Rectal smooth muscle tissue (tissue), 1 donor: Measurements from ENCODE around the gene APOBEC3G.

Experiments
- H3K27ac ChIP-seq: one replicate; pipeline ENCODE4 v1.7.0; 2013; ENCODE audit warnings: low read depth, low read length, inconsistent platforms
- H3K27me3 ChIP-seq: one replicate; pipeline ENCODE4 v1.7.0; 2013; ENCODE audit warnings: low read length; ENCODE audit not compliant: control insufficient read depth, insufficient read depth
- H3K36me3 ChIP-seq: one replicate; pipeline ENCODE4 v1.7.0; 2013; ENCODE audit warnings: low read length; ENCODE audit not compliant: control insufficient read depth, insufficient read depth
- H3K4me1 ChIP-seq: one replicate; pipeline ENCODE4 v1.7.0; 2013; ENCODE audit warnings: low read length; ENCODE audit not compliant: control insufficient read depth, insufficient read depth
- H3K4me3 ChIP-seq: one replicate; pipeline ENCODE4 v1.7.0; 2013; ENCODE audit warnings: low read length
- H3K9ac ChIP-seq: one replicate; pipeline ENCODE4 v1.7.0; 2013; ENCODE audit warnings: low read length

The APOBEC3G gene

DNA sequence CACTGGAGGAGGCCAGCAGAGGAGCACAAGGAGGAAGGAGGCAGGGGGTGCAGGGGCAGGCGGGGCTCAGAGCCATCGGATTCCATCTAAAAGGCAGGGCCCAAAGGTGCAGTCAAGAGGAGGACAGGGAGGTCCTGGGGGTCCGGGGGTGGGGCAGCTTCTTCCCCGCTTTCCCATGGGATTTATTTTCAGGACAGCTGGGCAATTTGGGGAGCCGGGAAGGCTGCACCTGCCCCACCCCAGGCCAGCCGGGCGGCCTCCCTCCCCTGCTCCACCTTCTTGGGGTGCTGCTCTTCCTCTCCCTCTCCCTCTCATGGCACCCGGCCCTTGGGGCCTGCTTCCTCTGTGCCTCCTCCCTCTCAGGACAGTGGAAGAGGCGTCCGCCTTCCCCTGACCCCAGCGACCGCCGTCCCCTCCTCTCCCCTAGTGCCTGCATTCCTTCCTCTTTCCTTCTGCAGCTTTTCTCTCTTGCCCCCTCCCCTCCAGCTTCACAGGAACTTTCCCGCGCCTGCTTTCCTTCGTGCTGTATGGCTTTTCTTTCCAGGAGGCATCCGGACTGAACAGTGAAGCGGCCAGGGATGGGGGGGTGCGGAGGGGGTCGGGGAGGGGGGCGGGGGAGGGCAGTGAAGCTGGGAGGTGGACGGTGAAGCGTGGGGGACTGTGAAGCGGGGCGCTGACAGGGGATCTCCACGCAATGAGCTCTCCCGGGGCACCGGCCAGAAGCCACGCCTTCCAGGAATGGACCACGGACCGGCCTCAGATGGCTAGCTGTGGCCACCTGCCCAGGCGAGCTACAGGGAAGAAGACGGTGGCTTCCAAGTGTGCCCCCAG lies 46.9 kb downstream of the APOBEC3G start:
- no peaks in the 10 kb centered on the region for H3K36me3 ChIP-seq
- no peak overlapping the region for H3K4me3 ChIP-seq
- H3K9ac ChIP-seq: no peak overlapping the region
- no peaks in the 10 kb centered on the region for H3K4me1 ChIP-seq
- H3K27ac ChIP-seq: no peak overlapping the region
- H3K27me3 ChIP-seq: no peaks in the 10 kb centered on the region

DNA sequence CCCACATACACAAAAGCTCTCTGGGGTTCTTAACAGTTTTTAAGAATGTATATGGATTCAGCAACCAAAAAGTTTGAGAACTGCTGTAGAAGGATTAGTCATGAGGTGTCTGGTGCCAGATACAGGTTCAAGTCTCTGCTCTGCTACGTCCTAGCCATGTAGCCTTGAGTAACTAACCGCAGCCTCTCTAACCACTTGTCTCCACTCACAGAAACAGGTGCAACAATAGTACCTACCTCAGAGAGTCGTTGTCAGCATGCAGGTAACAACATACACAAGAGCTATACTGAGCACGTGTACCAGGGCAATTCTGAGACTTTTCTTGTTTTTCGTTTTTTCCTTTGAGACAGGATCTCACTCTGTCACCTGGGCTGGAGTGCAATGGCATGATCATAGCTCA lies 48.5 kb downstream of the APOBEC3G start:
- H3K9ac ChIP-seq: no peak overlapping the region
- no peaks in the 10 kb centered on the region for H3K27me3 ChIP-seq
- H3K27ac ChIP-seq: no peak overlapping the region
- H3K4me3 ChIP-seq: no peak overlapping the region
- peaks cover 2% of the 10 kb centered on the region for H3K4me1 ChIP-seq
- H3K36me3 ChIP-seq: peaks cover 5% of the 10 kb centered on the region

- Histone ChIP-seq H3K27ac (no peak overlapping the region), H3K27me3 (no peaks in the 10 kb centered on the region), H3K4me3 (no peak overlapping the region), H3K9ac (no peak overlapping the region), H3K4me1 (peaks cover 9% of the 10 kb centered on the region), H3K36me3 (peaks cover 12% of the 10 kb centered on the region)
These were observed 51.4 kb downstream of the APOBEC3G start for GRCh38 chr22:39128508-39128907.

DNA sequence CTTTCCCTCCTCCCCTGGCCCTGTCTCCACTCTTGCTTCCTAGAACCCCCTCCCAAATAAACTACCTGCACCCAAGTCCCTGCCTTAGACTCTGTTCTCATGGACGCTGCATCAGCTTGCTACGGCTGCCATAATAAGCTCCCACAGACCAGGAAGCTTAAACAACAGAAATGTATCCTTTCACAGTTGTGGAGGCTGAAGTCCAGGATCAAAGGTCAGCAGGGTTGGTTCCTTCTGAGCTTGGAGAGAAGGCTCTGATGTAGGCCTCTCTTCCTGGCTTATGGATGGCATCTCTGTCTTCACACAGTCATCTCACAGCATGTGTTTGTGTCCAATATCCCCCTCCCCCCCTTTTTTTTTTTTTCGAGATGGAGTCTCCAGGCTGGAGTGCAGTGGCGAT lies 52.0 kb downstream of the APOBEC3G start:
- Histone ChIP-seq H3K27ac (no peak overlapping the region), H3K9ac (no peak overlapping the region), H3K36me3 (peaks cover 12% of the 10 kb centered on the region), H3K4me1 (peaks cover 9% of the 10 kb centered on the region), H3K27me3 (no peaks in the 10 kb centered on the region), H3K4me3 (no peak overlapping the region)

DNA sequence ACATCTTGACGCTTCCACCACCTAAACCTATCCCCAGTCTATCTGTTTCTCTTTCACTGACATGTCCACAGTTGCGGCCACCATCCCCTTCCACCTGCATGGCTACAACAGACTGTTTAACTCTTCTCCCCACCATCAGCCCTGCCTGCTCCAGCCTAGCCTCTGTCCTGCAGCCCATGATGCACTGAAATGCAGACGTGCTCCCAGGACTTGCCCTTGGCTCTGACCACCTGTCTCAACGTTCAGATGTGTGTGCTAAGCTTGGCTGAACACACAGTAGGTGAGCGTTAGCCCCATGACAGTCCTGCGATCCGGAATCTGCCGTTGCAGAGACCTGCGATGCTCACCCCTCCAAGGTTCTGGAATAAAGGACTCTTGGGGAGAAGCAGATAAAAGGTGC lies 52.7 kb downstream of the APOBEC3G start:
- Histone ChIP-seq H3K4me1 (peaks cover 9% of the 10 kb centered on the region), H3K27ac (no peak overlapping the region), H3K27me3 (no peaks in the 10 kb centered on the region), H3K9ac (no peak overlapping the region), H3K4me3 (no peak overlapping the region), H3K36me3 (peaks cover 12% of the 10 kb centered on the region)

DNA sequence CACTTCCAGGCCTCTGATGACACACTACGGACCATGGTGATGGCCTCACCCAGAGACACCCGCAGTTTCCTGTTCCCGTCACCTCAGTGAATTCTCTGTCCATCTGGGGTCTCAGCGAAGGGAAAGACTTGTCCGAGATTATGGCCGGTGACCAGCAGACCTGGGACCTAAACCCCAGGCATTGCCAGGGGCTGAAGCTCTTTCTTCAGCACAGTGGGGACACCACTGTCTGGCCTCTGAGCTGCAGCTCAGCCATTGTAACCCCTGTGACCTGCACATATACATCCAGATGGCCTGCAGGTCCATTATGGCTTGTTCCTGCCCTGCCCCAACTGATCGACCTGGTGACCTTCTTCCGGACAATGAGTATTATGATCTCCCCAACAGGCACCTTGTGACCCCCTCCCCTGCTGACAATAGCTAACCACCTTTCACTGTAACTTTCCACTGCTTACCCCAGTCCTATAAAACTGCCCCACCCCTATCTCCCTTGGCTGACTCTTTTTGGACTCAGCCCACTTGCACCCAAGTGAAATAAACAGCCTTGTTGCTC lies 53.2 kb downstream of the APOBEC3G start:
- Histone ChIP-seq H3K27ac (peak overlapping the region; percentile 46), H3K36me3 (peaks cover 12% of the 10 kb centered on the region), H3K27me3 (no peaks in the 10 kb centered on the region), H3K4me1 (peaks cover 14% of the 10 kb centered on the region), H3K9ac (no peak overlapping the region), H3K4me3 (no peak overlapping the region)

- H3K9ac ChIP-seq: no peak overlapping the region
- H3K27ac ChIP-seq: peak overlapping the region; percentile 63
- no peaks in the 10 kb centered on the region for H3K27me3 ChIP-seq
- peak overlapping the region; percentile 2 for H3K4me3 ChIP-seq
- peaks cover 15% of the 10 kb centered on the region for H3K4me1 ChIP-seq
- peaks cover 12% of the 10 kb centered on the region for H3K36me3 ChIP-seq
These were observed 54.1 kb downstream of the APOBEC3G start for GRCh38 chr22:39130892-39131855.

GRCh38 chr22:39132281-39132680 lies 55.2 kb downstream of the APOBEC3G start:
- Histone ChIP-seq H3K36me3 (peaks cover 12% of the 10 kb centered on the region), H3K4me1 (peaks cover 15% of the 10 kb centered on the region), H3K9ac (no peak overlapping the region), H3K27me3 (no peaks in the 10 kb centered on the region), H3K4me3 (no peak overlapping the region), H3K27ac (no peak overlapping the region)

- H3K27ac ChIP-seq: no peak overlapping the region
- peaks cover 12% of the 10 kb centered on the region for H3K36me3 ChIP-seq
- H3K4me3 ChIP-seq: no peak overlapping the region
- H3K9ac ChIP-seq: no peak overlapping the region
- H3K27me3 ChIP-seq: no peaks in the 10 kb centered on the region
- peaks cover 15% of the 10 kb centered on the region for H3K4me1 ChIP-seq
These were observed 55.9 kb downstream of the APOBEC3G start for GRCh38 chr22:39132871-39133524.

- no peak overlapping the region for H3K9ac ChIP-seq
- no peaks in the 10 kb centered on the region for H3K27me3 ChIP-seq
- peaks cover 12% of the 10 kb centered on the region for H3K36me3 ChIP-seq
- H3K4me3 ChIP-seq: no peak overlapping the region
- H3K4me1 ChIP-seq: peaks cover 15% of the 10 kb centered on the region
- no peak overlapping the region for H3K27ac ChIP-seq
These were observed 56.8 kb downstream of the APOBEC3G start for GRCh38 chr22:39133871-39134270.

DNA sequence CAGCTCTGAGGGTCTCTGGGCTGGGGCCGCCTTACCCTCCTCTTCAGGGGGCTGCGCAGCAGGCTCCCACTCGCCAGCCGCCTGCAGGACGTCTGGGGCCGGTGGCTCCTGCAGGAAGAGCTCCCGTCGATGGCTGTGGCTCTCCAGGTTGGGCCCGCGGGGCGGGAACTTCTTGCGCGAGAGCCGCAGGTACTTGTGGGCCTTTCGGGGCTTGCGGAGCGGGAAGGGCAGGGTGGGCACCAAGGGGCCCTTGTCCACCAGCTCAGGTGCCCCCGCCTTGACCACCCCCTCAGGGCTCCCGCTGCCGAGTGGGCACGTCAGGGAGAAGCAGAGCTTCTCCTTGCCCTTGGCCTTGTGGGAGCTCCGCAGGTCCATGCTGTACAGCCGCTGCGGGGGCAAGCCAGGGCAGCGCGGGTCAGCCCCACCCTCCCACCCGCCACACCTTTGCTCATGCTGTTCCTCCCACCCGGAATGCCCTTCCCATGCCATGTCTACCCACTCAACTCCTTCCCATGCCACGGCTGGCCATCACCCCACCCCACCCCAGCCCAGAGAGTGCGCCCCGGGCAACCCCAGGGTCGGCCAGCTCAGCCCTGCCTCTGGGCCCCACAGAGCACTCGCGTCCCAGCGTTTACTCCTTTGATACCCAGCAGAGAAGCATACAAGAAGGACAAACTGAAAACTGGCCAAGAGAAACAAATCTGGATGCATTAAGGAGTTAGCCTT lies 57.5 kb downstream of the APOBEC3G start:
- H3K9ac ChIP-seq: no peak overlapping the region
- H3K27me3 ChIP-seq: no peaks in the 10 kb centered on the region
- peaks cover 15% of the 10 kb centered on the region for H3K4me1 ChIP-seq
- peaks cover 12% of the 10 kb centered on the region for H3K36me3 ChIP-seq
- no peak overlapping the region for H3K4me3 ChIP-seq
- no peak overlapping the region for H3K27ac ChIP-seq
